NCI-H510A (cell line): ENCODE results near the gene STATH.
A peak's percentile ranks its signal among the peaks of the same experiment; 100 is the strongest.
"Not testable (repeated sequence)": the region's sequence is repeated elsewhere in the genome, so short reads cannot be mapped to it uniquely, and the experiment has no call there.

Source experiments
- DNase-seq: peaks from one replicate; lab custom pipeline; 2025; lab: John Stamatoyannopoulos, UW

The STATH gene, protein sequence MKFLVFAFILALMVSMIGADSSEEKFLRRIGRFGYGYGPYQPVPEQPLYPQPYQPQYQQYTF

DNA sequence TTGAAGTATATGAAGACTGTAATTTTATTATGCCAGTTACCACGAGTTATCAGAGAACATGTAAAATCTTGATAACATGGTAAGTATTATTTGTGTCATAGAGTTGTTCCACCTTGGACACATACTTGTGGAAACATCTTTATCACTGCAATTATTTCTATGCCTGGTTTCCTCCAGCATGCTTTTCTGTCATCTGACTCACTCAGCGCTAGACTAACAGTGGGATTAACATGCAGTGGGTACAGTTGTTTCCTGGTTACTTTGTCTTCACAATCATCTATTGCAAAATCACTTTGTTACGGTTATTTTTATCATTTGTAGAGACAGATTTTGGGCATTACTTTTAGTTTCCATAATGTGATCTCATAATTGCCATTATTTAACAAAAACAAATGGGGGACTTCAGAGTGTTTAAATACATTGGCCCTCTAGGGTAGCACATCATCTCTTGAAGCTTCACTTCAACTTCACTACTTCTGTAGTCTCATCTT lies at the start of gene STATH:
Gene STATH (plus strand): TSS at position 441 of the 491 bp plus-strand sequence. CDS start 2,472 bp downstream, outside the sequence.
- DNase-seq, result no peak

GRCh38 chr4:69951602-69952001 lies 44.2 kb upstream of the STATH start:
- no peak for DNase-seq

DNA sequence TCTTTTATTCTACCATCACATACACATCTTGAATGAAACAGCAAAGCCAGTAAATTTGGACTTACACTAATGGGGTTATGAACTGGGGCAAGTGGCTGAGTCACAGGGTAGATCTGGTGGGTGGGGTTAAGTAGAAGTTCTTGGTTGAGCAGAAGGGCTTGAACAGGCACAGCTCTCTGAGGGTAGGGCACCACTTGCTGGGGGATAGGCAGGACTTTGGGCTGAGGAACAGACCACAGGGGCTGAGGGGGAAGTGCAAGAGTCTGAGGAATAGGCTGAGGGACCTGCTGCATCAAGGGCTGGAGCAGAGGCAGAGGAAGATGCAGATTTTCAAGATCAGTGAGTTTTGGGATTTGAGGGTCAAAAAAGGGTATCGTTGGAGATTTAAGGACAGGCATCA lies 38.6 kb upstream of the STATH start:
- no peak for DNase-seq

DNA sequence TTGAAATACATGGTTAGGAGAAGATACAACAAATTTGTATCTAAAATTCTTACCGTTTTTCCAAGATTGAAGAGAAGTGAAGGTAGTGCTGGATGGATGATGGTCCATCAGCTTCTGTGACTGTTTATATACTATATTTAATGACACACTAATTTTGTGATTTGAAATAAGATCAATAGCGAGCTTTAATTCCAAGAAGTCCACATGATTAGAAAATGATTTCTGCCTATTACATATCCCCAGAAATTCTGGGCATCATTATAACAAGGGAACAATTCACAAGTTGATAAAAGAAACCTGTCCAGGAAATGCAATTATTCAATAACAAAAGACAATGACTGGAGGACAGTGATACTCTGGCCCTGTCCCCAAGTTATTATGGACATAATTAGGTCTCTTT lies 30.1 kb upstream of the STATH start, which contains the start of gene CSN2:
Gene CSN2 (minus strand): TSS at position 101 of the 400 bp plus-strand sequence. CDS start 4,733 bp downstream, outside the sequence.
- DNase-seq, result no peak

GRCh38 chr4:69970071-69970470 lies 25.7 kb upstream of the STATH start:
- DNase-seq, result no peak

- no peak for DNase-seq
Observed at GRCh38 chr4:69974631-69975030, 21.1 kb upstream of the STATH start.

DNA sequence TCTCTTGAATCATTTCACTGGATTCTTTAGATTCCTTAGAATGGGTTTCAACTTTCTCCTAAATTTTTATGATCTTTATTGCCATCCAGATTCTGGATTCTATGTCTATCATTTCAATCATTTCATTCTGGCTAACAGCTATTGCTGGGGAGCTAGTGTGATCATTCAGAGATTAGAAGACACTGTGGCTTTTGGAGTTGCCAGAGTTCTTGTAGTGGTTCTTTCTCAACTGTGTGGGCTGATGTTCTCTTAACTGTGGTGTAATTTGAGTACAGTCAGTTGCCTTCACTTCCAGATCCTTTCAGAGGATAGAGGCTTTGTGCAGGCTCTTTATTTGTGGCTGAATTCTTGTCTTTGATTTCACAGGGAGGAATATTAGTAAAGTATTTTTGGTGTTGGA lies 18.2 kb upstream of the STATH start:
- no peak for DNase-seq

GRCh38 chr4:69984030-69984443 lies 11.7 kb upstream of the STATH start:
- peak; percentile 79 for DNase-seq

DNA sequence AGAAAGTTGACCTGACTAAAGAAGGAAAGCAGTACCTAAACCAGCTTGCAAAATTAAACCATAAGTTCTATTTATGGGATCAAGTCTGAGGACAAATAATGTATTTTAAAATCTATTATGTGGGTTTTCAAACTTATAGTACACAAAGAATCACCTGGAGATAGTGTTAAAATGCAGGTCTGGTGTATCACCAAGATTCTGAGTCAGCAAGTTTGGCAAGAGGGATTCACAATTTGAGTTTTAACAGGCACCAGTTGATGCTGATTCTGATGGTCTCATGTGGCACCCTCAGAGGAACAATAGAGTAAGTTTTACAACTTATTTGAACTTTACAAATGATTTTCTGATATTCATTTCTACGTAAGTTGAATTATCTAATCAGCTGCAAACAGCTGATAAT lies 9.1 kb upstream of the STATH start:
- no peak for DNase-seq

- no peak for DNase-seq
Observed at GRCh38 chr4:69991016-69991415, 4.8 kb upstream of the STATH start.

DNA sequence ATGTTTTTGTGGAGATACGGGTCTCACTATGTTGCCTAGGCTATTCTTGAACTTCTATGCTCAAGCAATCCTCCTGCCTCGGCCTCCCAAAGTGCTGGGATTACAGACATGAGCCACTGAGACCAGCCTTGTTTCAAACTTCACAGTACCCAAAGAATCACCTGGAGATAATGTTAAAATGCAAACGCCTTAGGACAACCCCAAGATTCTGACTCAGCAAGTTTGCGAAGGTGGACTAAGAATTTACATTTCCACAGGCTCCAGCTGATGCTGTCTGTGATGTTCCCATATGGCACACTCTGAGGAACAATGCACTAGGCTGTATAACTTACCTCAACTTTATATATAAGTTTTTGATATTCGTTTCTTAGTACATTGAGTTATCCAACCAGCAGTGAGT lies 984 bp upstream of the STATH start:
- no peak for DNase-seq

DNA sequence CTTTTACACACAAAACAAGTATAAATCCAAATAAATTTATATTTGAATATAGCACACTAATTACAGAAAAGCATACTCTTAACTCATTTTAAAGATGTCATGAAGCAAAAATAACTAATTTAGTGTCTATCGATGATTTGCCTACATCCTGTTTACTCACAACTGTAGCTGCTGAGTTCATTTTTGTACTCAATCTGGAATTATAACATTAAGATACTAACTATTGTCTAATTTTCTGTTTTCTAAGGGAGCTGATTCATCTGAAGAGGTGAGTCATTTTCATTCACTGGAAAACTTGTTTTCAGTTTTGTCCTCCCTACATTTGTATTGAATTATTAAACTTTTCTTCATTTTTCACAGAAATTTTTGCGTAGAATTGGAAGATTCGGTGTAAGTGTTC lies 3.7 kb downstream of the STATH start:
- DNase-seq, result no peak

DNA sequence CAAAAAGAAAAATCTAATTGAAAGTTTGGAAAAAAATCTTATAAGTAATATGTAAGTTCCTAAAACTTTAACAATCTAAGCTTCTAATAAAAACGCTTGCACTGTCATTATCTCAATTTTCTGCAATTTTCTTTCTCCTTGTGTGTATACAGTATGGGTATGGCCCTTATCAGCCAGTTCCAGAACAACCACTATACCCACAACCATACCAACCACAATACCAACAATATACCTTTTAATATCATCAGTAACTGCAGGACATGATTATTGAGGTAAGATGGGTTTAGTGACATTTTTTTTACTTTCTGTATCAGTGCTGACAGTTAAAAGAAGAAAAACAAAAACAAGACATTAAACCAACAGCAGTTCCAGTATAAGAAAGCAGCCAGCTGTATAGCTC lies 4.9 kb downstream of the STATH start:
- no peak for DNase-seq

DNA sequence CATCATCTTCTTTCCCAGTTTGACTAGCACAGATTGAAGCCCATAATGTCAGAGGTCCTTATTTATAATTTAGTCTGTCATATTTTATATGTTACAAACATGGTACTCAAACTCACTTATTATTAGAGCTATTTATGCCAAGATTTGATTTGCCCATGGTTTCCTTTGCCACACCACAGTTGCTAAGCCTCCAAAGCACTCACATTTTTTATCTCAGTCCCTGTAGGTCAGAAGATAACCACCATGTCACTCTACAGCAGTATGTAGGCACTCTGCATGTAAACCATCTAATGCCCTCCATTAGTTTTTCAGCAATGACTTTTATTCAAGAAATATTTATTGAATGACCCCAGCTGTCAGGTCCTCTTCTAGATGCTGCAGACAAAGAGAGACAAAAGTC lies 6.7 kb downstream of the STATH start:
- DNase-seq, result no peak

- no peak for DNase-seq
Observed at GRCh38 chr4:70008771-70009170, 13.0 kb downstream of the STATH start.

GRCh38 chr4:70019006-70019405 lies 23.2 kb downstream of the STATH start:
- not testable (repeated sequence) for DNase-seq

GRCh38 chr4:70023218-70023617 lies 27.5 kb downstream of the STATH start:
- DNase-seq, result no peak

DNA sequence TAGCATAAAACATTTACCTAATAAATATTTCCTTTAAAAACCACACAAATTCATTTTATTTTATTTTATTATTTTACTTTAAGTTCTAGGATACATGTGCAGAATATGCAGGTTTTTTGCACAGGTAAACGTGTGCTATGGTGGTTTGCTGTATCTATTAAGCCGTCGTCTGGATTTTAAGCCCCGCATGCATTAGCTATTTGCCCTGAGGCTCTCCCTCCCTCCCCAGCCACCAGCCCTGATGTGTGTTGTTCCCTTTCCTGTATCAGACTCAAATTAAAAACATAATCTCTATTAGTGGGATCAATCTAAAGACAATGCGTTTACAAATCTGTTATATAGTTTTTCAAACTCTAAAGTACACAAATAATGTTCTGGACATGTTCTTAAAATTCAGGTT lies 31.2 kb downstream of the STATH start:
- no peak for DNase-seq

GRCh38 chr4:70028159-70028558 lies 32.4 kb downstream of the STATH start, which contains the start of gene HTN3:
HTN3 (plus strand) TSS chr4:70028459; CDS start chr4:70030741, 2,282 bp downstream.
- DNase-seq, result not testable (repeated sequence)

GRCh38 chr4:70037559-70037958 lies 41.8 kb downstream of the STATH start:
- DNase-seq, result not testable (repeated sequence)

GRCh38 chr4:70039928-70040327 lies 44.2 kb downstream of the STATH start:
- DNase-seq, result not testable (repeated sequence)

- no peak for DNase-seq
Observed at GRCh38 chr4:70041652-70042286, 46.0 kb downstream of the STATH start.

DNA sequence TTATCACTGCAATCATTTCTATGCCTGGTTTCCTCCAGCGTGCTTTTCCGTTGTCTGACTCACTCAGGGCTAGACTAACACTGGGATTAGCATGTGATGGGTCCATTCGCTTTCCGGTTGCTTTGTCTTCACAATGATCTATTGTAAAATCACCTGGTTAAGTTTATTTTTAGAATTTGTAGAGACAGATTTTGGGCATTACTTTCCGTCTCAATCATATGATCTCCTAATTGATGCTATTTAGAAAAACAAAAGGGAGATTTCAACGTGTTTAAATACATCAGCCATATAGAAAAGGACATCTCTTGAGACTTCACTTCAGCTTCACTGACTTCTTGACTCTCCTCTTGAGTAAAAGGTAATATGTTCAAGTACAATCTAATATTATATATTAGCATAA lies 54.4 kb downstream of the STATH start, which contains the start of gene HTN1:
Gene HTN1 (plus strand): TSS at position 301 of the 400 bp plus-strand sequence. CDS start 2,639 bp downstream, outside the sequence.
- DNase-seq, result not testable (repeated sequence)
